Effector memory CD8-positive, alpha-beta T cell (primary cell): ENCODE results near the gene DSC1.
"Not testable (repeated sequence)": the region's sequence is repeated elsewhere in the genome, so short reads cannot be mapped to it uniquely, and the experiment has no call there.

ENCODE experiments used
- ATAC-seq: fragments of 150-1000 bp; cut with Tn5 transposase; replicated peaks from 2 replicates; pipeline ENCODE4 v1.10.0; 2021; ENCODE audit warnings: mild to moderate bottlenecking, moderate library complexity
- DNase-seq, 3 experiments: peaks; one replicate each; pipeline ENCODE4 v3.0.0; 2021
- H3K27ac Mint-ChIP-seq, 2 donors: one replicate each; pipeline ENCODE4 v1.8.0; 2022; ENCODE audit warnings: mild to moderate bottlenecking in 2 of 2, mixed read lengths in 2 of 2, moderate library complexity in 2 of 2
- H3K27me3 Mint-ChIP-seq, 2 donors: one replicate each; pipeline ENCODE4 v1.8.0; 2022; ENCODE audit warnings: mixed read lengths in 2 of 2
- H3K36me3 Mint-ChIP-seq: one replicate; pipeline ENCODE4 v1.8.0; 2022; ENCODE audit warnings: mild to moderate bottlenecking, moderate library complexity, mixed read lengths; ENCODE audit not compliant: insufficient read depth
- H3K4me1 Mint-ChIP-seq, 2 donors: one replicate each; pipeline ENCODE4 v1.8.0; 2022; ENCODE audit warnings: low read depth in 2 of 2, mixed read lengths in 2 of 2
- H3K4me3 Mint-ChIP-seq, 2 donors: one replicate each; pipeline ENCODE4 v1.8.0; 2022; ENCODE audit warnings: mild to moderate bottlenecking in 2 of 2, mixed read lengths in 2 of 2, moderate library complexity in 2 of 2
- H3K9me3 Mint-ChIP-seq, 2 donors: one replicate each; pipeline ENCODE4 v1.8.0; 2022; ENCODE audit warnings: mixed read lengths in 2 of 2

DSC1 gene

DNA sequence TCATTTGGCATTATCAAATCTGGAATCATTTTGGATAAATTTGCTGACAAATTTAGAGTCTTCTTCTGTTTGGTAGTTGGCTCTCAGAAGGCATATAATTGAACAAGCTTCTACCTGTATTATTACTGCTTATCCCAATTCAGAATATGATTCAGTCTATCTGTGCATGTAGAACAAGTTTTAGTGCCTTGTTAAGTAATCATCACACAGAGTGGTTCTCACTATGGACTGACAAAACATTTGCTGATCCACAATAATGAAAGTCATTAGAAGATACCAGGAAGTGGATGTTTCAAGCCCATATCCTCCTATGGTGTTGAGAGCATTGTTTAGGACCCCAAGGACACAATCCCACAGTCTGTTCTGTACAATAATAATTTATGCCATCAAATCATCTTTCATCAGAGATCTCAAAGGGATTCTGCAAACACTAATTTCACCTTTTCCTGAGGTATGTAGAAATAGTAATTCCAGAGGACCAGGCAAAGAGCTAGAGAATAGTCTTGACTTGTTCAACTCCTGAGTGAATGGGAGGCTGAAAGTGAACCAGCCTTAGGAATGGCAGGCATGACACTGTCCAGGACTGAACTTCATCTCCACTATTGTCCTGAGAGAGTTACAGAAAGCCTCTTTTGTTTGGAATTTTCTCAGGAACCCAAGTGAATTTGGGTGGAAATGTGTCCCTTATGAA, 29.6 kb upstream of the DSC1 start:
- Mint-ChIP-seq H3K9me3 (peaks cover 8% of the 10 kb centered on the region in 2 donors), H3K4me3 (no peak overlapping the region), H3K4me1 (no peaks in the 10 kb centered on the region), H3K36me3 (no peaks in the 10 kb centered on the region), H3K27me3 (no peaks in the 10 kb centered on the region), H3K27ac (no peak overlapping the region)
- ATAC-seq = no peak
- DNase-seq = no peak

GRCh38 chr18:31190919-31191318, 28.3 kb upstream of the DSC1 start:
- ATAC-seq (no peak), DNase-seq (no peak)
- no peaks in the 10 kb centered on the region for H3K36me3 Mint-ChIP-seq
- peaks cover 9 to 15% of the 10 kb centered on the region in 2 donors for H3K9me3 Mint-ChIP-seq
- H3K4me3 Mint-ChIP-seq = no peak overlapping the region
- H3K4me1 Mint-ChIP-seq = no peaks in the 10 kb centered on the region
- H3K27ac Mint-ChIP-seq = no peak overlapping the region
- H3K27me3 Mint-ChIP-seq = no peaks in the 10 kb centered on the region

DNA sequence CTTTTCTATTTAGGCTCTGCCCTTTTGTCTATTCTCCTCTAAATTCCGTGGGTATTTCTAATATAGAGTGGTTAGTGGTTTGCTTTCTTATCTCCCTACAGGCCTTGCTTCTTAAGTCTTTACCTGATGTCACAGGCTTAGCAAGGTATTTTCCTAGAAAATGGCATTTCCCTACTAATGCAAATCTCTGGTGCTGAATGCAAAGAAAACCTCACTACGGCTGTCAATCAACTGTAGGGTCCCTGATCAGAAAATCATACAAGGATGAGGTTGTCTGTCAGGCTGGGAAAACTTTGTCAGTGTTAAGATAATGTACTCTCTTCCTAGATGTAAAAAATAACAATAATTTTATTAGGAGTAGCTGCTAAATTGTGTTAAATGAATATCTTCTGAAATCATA, 27.1 kb upstream of the DSC1 start:
- H3K4me1 Mint-ChIP-seq = no peaks in the 10 kb centered on the region
- H3K27ac Mint-ChIP-seq = no peak overlapping the region
- H3K36me3 Mint-ChIP-seq = no peaks in the 10 kb centered on the region
- peaks cover 9 to 21% of the 10 kb centered on the region in 2 donors for H3K9me3 Mint-ChIP-seq
- DNase-seq (no peak), ATAC-seq (no peak)
- H3K27me3 Mint-ChIP-seq = no peaks in the 10 kb centered on the region
- no peak overlapping the region for H3K4me3 Mint-ChIP-seq

GRCh38 chr18:31185186-31185950, 22.7 kb upstream of the DSC1 start:
- ATAC-seq (no peak), DNase-seq (no peak)
- H3K27me3 Mint-ChIP-seq = no peaks in the 10 kb centered on the region
- no peak overlapping the region for H3K27ac Mint-ChIP-seq
- H3K9me3 Mint-ChIP-seq = peaks cover 16 to 35% of the 10 kb centered on the region in 2 donors
- no peak overlapping the region for H3K4me3 Mint-ChIP-seq
- no peaks in the 10 kb centered on the region for H3K4me1 Mint-ChIP-seq
- H3K36me3 Mint-ChIP-seq = no peaks in the 10 kb centered on the region

- H3K4me1 Mint-ChIP-seq = no peaks in the 10 kb centered on the region
- H3K9me3 Mint-ChIP-seq = peaks cover 13 to 46% of the 10 kb centered on the region in 2 donors
- DNase-seq (no peak), ATAC-seq (no peak)
- H3K36me3 Mint-ChIP-seq = no peaks in the 10 kb centered on the region
- no peaks in the 10 kb centered on the region for H3K27me3 Mint-ChIP-seq
- H3K4me3 Mint-ChIP-seq = no peak overlapping the region
- H3K27ac Mint-ChIP-seq = no peak overlapping the region
Observed at GRCh38 chr18:31183302-31183701, 20.6 kb upstream of the DSC1 start.

DNA sequence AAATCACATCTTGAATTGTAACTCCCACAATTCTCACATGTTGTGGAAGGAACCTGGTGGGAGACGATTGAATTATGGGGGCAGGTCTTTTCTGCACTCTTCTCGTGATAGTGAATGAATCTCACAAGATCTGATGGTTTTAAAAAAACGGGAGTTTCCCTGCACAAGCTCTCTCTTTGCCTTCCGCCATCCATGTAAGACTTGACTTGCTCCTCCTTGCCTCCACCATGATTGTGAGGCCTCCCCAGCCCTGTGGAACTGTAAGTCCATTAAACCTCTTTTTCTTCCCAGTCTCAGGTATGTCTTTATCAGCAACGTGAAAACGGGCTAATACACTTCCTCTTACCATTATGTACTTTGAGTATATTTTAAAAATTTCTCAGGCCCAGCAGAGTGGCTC, 14.7 kb upstream of the DSC1 start:
- H3K27me3 Mint-ChIP-seq, H3K4me3 Mint-ChIP-seq, DNase-seq, H3K4me1 Mint-ChIP-seq, H3K36me3 Mint-ChIP-seq, H3K27ac Mint-ChIP-seq, ATAC-seq: not testable (repeated sequence)
- H3K9me3 Mint-ChIP-seq = peaks cover 18 to 35% of the 10 kb centered on the region in 2 donors

- no peak for DNase-seq
- ATAC-seq = no peak
- peaks cover 14 to 28% of the 10 kb centered on the region in 2 donors for H3K9me3 Mint-ChIP-seq
- H3K36me3 Mint-ChIP-seq = no peaks in the 10 kb centered on the region
- no peak overlapping the region for H3K27ac Mint-ChIP-seq
- no peaks in the 10 kb centered on the region for H3K27me3 Mint-ChIP-seq
- H3K4me1 Mint-ChIP-seq = no peaks in the 10 kb centered on the region
- H3K4me3 Mint-ChIP-seq = no peak overlapping the region
Observed at GRCh38 chr18:31176531-31176930, 13.9 kb upstream of the DSC1 start.

DNA sequence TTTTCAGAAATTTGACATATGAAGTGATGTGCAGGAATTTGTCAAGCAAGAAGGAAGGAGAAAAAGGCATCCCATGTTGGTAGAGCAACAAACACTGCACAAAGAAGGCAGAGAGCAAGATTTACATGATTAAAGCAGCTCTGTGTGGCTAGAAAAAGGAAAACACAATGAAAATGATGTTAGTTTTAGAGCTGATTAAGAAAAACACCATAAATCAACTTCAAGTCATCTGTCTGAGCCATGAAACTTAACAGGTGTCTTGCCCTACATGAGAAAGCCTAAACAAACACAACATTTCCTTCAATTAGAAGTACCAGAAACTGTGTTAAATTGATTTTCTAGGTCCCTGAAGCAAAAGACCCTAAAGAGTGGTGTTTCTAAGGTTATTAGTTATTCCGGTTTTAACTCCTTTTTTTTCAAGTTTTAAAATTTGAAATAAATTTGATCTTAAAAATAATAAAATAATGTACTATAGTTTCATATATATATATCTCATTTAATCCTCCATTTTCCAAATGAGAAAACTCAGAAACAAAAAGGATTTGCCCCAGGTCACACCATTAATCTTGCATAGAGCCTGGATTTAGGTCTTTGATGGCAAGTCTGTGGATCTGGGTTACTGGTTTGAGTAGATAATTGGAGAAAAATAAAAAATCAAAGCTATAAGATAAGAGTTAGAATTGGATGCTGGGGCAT, 8.6 kb upstream of the DSC1 start:
- Mint-ChIP-seq H3K9me3 (peaks cover 14 to 17% of the 10 kb centered on the region in 2 donors), H3K4me1 (no peaks in the 10 kb centered on the region), H3K27ac (no peak overlapping the region), H3K36me3 (no peaks in the 10 kb centered on the region), H3K4me3 (no peak overlapping the region), H3K27me3 (no peaks in the 10 kb centered on the region)
- ATAC-seq (no peak), DNase-seq (no peak)

DNA sequence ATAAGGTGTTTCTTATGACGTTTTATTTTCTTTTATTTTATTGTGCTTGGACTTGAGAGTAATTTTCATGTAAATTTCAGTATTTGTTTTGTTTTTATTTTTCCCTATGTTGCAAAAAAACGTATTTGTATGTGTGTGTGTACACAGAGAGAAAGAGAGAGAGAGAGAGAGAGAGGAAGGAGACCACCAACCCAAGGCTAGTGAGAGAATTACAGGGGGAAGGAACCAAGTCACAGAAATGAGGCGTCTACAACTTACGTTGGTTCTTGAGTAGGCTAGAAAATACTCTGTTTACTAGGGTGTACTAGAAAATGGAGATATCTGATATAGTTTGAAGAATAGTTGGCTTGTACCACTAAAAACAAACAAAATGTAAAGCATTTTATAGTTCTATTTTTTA, 7.7 kb upstream of the DSC1 start:
- ATAC-seq = no peak
- H3K36me3 Mint-ChIP-seq = no peaks in the 10 kb centered on the region
- H3K4me1 Mint-ChIP-seq = no peaks in the 10 kb centered on the region
- H3K27me3 Mint-ChIP-seq = no peaks in the 10 kb centered on the region
- peaks cover 11 to 13% of the 10 kb centered on the region in 2 donors for H3K9me3 Mint-ChIP-seq
- no peak for DNase-seq
- no peak overlapping the region for H3K27ac Mint-ChIP-seq
- no peak overlapping the region for H3K4me3 Mint-ChIP-seq

DNA sequence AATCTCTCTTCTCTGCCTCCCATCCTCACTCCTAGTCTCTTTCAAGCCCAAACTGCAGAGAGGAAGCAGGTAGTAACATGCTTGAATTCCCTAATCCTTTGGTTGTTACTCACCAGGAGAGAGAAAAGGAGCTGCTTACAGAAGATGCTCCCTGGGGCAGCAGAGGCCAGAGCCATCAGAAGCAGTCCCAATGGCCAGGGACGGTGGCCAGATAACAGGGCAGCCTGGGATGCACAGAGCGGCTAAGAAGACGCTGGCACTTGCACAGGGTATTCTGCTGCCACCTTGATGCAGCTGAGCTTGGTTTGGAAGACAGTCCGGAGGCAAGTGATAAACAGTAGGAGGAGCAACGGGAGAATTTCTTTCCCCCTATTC, 250 bp downstream of the DSC1 start:
- Mint-ChIP-seq H3K27ac (no peak overlapping the region), H3K36me3 (no peaks in the 10 kb centered on the region), H3K27me3 (no peaks in the 10 kb centered on the region), H3K9me3 (peaks cover 0 to 5% of the 10 kb centered on the region in 2 donors), H3K4me3 (no peak overlapping the region), H3K4me1 (no peaks in the 10 kb centered on the region)
- ATAC-seq = no peak
- DNase-seq = no peak

DNA sequence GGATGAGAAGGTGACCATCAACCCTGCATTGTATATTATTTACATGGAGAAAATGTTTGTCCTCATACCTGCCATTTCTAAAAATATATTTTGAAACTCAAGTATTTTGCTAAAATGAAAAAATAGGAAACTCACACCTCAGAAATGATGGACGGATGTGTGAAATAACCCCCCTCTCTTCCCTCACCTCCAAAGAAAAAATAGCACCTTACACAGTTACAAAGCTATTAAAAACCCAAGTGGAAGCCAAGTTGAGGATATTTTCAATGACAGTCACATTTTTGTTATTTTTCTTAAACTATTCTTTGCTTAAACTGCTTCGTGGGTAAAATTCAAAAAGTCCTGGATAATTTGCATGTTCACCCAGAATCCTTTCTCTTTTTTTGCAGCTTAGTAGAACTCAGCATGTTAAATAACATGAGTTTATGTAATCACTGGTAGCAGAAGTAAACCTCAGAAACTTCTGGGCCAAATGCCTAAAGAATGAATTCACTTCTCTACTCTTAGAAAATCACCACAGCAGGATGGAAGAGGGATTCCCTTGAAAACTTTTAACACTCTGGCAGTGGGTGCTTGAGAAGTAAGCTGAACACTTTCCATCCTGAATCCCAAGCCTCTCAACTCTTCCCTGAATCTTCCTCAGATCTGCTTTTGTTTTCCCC, 768 bp downstream of the DSC1 start:
- H3K4me3 Mint-ChIP-seq = no peak overlapping the region
- H3K27ac Mint-ChIP-seq = no peak overlapping the region
- H3K36me3 Mint-ChIP-seq = no peaks in the 10 kb centered on the region
- H3K9me3 Mint-ChIP-seq = peaks cover 0 to 5% of the 10 kb centered on the region in 2 donors
- no peak for ATAC-seq
- DNase-seq = no peak
- no peaks in the 10 kb centered on the region for H3K4me1 Mint-ChIP-seq
- no peaks in the 10 kb centered on the region for H3K27me3 Mint-ChIP-seq

GRCh38 chr18:31156821-31157763, 5.6 kb downstream of the DSC1 start:
- no peak overlapping the region for H3K27ac Mint-ChIP-seq
- DNase-seq = no peak
- H3K36me3 Mint-ChIP-seq = no peaks in the 10 kb centered on the region
- ATAC-seq = no peak
- peaks cover 5 to 8% of the 10 kb centered on the region in 2 donors for H3K9me3 Mint-ChIP-seq
- H3K27me3 Mint-ChIP-seq = no peaks in the 10 kb centered on the region
- H3K4me1 Mint-ChIP-seq = no peaks in the 10 kb centered on the region
- H3K4me3 Mint-ChIP-seq = no peak overlapping the region

- no peaks in the 10 kb centered on the region for H3K27me3 Mint-ChIP-seq
- no peak for DNase-seq
- no peak overlapping the region for H3K27ac Mint-ChIP-seq
- no peak for ATAC-seq
- H3K9me3 Mint-ChIP-seq = peaks cover 3 to 8% of the 10 kb centered on the region in 2 donors
- no peaks in the 10 kb centered on the region for H3K36me3 Mint-ChIP-seq
- H3K4me1 Mint-ChIP-seq = no peaks in the 10 kb centered on the region
- H3K4me3 Mint-ChIP-seq = no peak overlapping the region
Observed at GRCh38 chr18:31155498-31155897, 7.2 kb downstream of the DSC1 start.
